MCF 10A (cell line): ENCODE data around the gene RALGAPB. TPM values are rescaled to one million over a fixed set of nuclear protein-coding genes. Genes with fewer than 3 reads are reported as not detected.
"Not testable (repeated sequence)": the region's sequence is repeated elsewhere in the genome, so short reads cannot be mapped to it uniquely, and the experiment has no call there.

Experiments used
- BruUV-seq: library from RNA; stranded (reverse); fragments of 400-500 nt; replicated peaks from 2 replicates; lab custom pipeline; 2021; lab: Mats Ljungman, UMichigan
- CTCF ChIA-PET: fragments of 300-600 bp; sonication (Branson Sonifier 250); formaldehyde crosslinking; extraction: SDS; loops from one replicate; lab custom pipeline; 2021; ENCODE audit warnings: antibody characterized with exemption, inconsistent platforms; lab: Yijun Ruan, JAX
- POLR2A ChIA-PET: fragments of 300-600, 350-650 bp; sonication (Branson Sonifier 250); formaldehyde crosslinking; extraction: SDS; loops from one replicate; lab custom pipeline; 2020; ENCODE audit warnings: antibody characterized with exemption, inconsistent platforms; lab: Yijun Ruan, JAX
- DNase-seq: peaks from one replicate; pipeline ENCODE4 v3.0.0-alpha.2; 2018; ENCODE audit not compliant: unreplicated experiment
- H3K27ac Mint-ChIP-seq: one replicate; pipeline ENCODE4 v1.8.0; 2022; ENCODE audit warnings: mild to moderate bottlenecking, low read depth, mixed read lengths; ENCODE audit not compliant: unreplicated experiment
- H3K27me3 Mint-ChIP-seq: one replicate; pipeline ENCODE4 v1.8.0; 2022; ENCODE audit warnings: mixed read lengths; ENCODE audit not compliant: insufficient read depth, unreplicated experiment
- H3K36me3 Mint-ChIP-seq: one replicate; pipeline ENCODE4 v1.8.0; 2022; ENCODE audit warnings: mild to moderate bottlenecking, moderate library complexity, mixed read lengths; ENCODE audit not compliant: insufficient read depth, unreplicated experiment
- H3K4me1 Mint-ChIP-seq: one replicate; pipeline ENCODE4 v1.8.0; 2022; ENCODE audit warnings: mixed read lengths; ENCODE audit not compliant: insufficient read depth, unreplicated experiment
- H3K4me3 Mint-ChIP-seq: one replicate; pipeline ENCODE4 v1.8.0; 2022; ENCODE audit warnings: mild to moderate bottlenecking, moderate library complexity, mixed read lengths; ENCODE audit not compliant: unreplicated experiment
- H3K9me3 Mint-ChIP-seq: one replicate; pipeline ENCODE4 v1.8.0; 2022; ENCODE audit warnings: mixed read lengths; ENCODE audit not compliant: unreplicated experiment
- CTCF ChIP-seq: fragments of 200-600 bp; IDR thresholded peaks from one replicate; pipeline ENCODE4 v1.8.0; 2022; ENCODE audit warnings: antibody characterized with exemption, mild to moderate bottlenecking; ENCODE audit not compliant: unreplicated experiment
- intact Hi-C: fragments of 100-400 bp; cut with micrococcal nuclease; formaldehyde crosslinking; loops from 2 replicates; pipeline ENCODE4 v1.14.1; 2022
- total RNA-seq: library from RNA; stranded (reverse); gene quantifications from 2 replicates; pipeline ENCODE4 v1.2.3, GENCODE V29; 2022

RALGAPB gene
- total RNA-seq, 1 experiment from 2014 or later: 33.8 TPM

GRCh38 chr20:38437796-38438195, 34.8 kb upstream of the RALGAPB start:
- no peak for DNase-seq
- intact Hi-C loops: no loop called here
- no peaks in the 10 kb centered on the region for H3K9me3 Mint-ChIP-seq
- BruUV-seq: no TSS peak
- peaks cover 4% of the 10 kb centered on the region for H3K4me1 Mint-ChIP-seq
- ChIA-PET POLR2A (interaction anchor here (2.5 to 3.0 kb wide), 2 partner anchors 9 to 35 kb away, joined by 11 to 18 read pairs; partner anchors contain the start of gene RALGAPB), CTCF (interaction anchor here (0.7 to 2.9 kb wide), 6 partner anchors 9 to 314 kb away, joined by 3 to 29 read pairs (median 4); partner anchors contain the start of gene RALGAPB)
- H3K27ac Mint-ChIP-seq: no peak overlapping the region
- H3K4me3 Mint-ChIP-seq: no peak overlapping the region
- H3K36me3 Mint-ChIP-seq: peaks cover 31% of the 10 kb centered on the region
- peaks cover 12% of the 10 kb centered on the region for H3K27me3 Mint-ChIP-seq
- TF ChIP-seq CTCF: no peak

GRCh38 chr20:38441110-38441509, 31.5 kb upstream of the RALGAPB start:
- intact Hi-C loops, DNase-seq, H3K4me1 Mint-ChIP-seq, BruUV-seq, H3K9me3 Mint-ChIP-seq, H3K4me3 Mint-ChIP-seq, H3K36me3 Mint-ChIP-seq, H3K27ac Mint-ChIP-seq: not testable (repeated sequence)
- POLR2A ChIA-PET: interaction anchor here (1.1 kb wide), 1 partner anchor 32 kb away, joined by 4 read pairs; the partner anchor contains the start of gene RALGAPB
- peaks cover 12% of the 10 kb centered on the region for H3K27me3 Mint-ChIP-seq
- CTCF ChIA-PET: interaction anchor here (0.6 to 1.1 kb wide), 2 partner anchors 75 to 347 kb away, joined by 3 to 8 read pairs; no protein-coding TSS in a partner anchor

- peaks cover 8% of the 10 kb centered on the region for H3K36me3 Mint-ChIP-seq
- no peak for TF ChIP-seq CTCF
- no peak overlapping the region for H3K4me3 Mint-ChIP-seq
- no peak overlapping the region for H3K27ac Mint-ChIP-seq
- ChIA-PET CTCF (interaction anchor here (1.3 kb wide), 1 partner anchor 30 kb away, joined by 3 read pairs; no protein-coding TSS in a partner anchor), POLR2A (interaction anchor here (1.1 kb wide), 1 partner anchor 31 kb away, joined by 4 read pairs; the partner anchor contains the start of gene RALGAPB)
- DNase-seq: no peak
- BruUV-seq: no TSS peak
- H3K4me1 Mint-ChIP-seq: no peaks in the 10 kb centered on the region
- intact Hi-C loops: no loop called here
- H3K9me3 Mint-ChIP-seq: no peaks in the 10 kb centered on the region
- peaks cover 12% of the 10 kb centered on the region for H3K27me3 Mint-ChIP-seq
Measured at GRCh38 chr20:38441916-38442315, 30.7 kb upstream of the RALGAPB start.

- Mint-ChIP-seq H3K27me3 (peaks cover 12% of the 10 kb centered on the region), H3K4me3 (peak overlapping the region; percentile 43), H3K27ac (no peak overlapping the region), H3K4me1 (peaks cover 7% of the 10 kb centered on the region), H3K9me3 (no peaks in the 10 kb centered on the region), H3K36me3 (peaks cover 22% of the 10 kb centered on the region)
- no peak for TF ChIP-seq CTCF
- peak; percentile 28 for DNase-seq
- POLR2A ChIA-PET: interaction anchor here (1.1 to 8.2 kb wide), 12 partner anchors 8 to 115 kb away, joined by 3 to 271 read pairs (median 8); partner anchors contain the start of genes RALGAPB and SNHG17
- CTCF ChIA-PET: interaction anchor here (0.6 to 8.2 kb wide), 18 partner anchors 8 to 403 kb away, joined by 3 to 152 read pairs (median 5); partner anchors contain the start of genes RALGAPB and SNHG17
- intact Hi-C loops: no loop called here
- BruUV-seq: no TSS peak
Measured at GRCh38 chr20:38445381-38445796, 27.3 kb upstream of the RALGAPB start.
